Upper lobe of right lung (tissue), 1 donor: ENCODE data around the gene ANO4. TPM values are rescaled to one million over a fixed set of nuclear protein-coding genes. Genes with fewer than 3 reads are reported as not detected.

Experiments
- ATAC-seq: fragments of 200-7000 bp; cut with Tn5 transposase; one replicate; pipeline ENCODE4 v1.9.1; 2020; ENCODE audit warnings: mild to moderate bottlenecking, moderate library complexity
- DNase-seq: peaks from one replicate; pipeline ENCODE4 v3.0.0-alpha.2; 2020
- H3K27ac ChIP-seq: fragments of 200-600 bp; one replicate; pipeline ENCODE4 v1.8.0; 2022
- H3K27me3 ChIP-seq: fragments of 200-600 bp; one replicate; pipeline ENCODE4 v1.8.0; 2022; ENCODE audit warnings: mild to moderate bottlenecking
- H3K36me3 ChIP-seq: fragments of 200-600 bp; one replicate; pipeline ENCODE4 v1.8.0; 2022
- H3K4me1 ChIP-seq: fragments of 200-600 bp; one replicate; pipeline ENCODE4 v1.8.0; 2022
- H3K4me3 ChIP-seq: fragments of 200-600 bp; one replicate; pipeline ENCODE4 v1.8.0; 2022; ENCODE audit warnings: mild to moderate bottlenecking
- H3K9me3 ChIP-seq: fragments of 200-600 bp; one replicate; pipeline ENCODE4 v1.8.0; 2022
- CTCF ChIP-seq: fragments of 200-600 bp; IDR thresholded peaks from one replicate; pipeline ENCODE4 v1.8.0; 2022; ENCODE audit warnings: antibody characterized with exemption
- intact Hi-C: fragments of 100-400 bp; cut with DNase I; formaldehyde crosslinking; loops from one replicate; pipeline ENCODE4 v1.11.0; 2022
- long read RNA-seq: library from polyadenylated mRNA; unstranded; transcript quantifications from one replicate; pipeline ENCODE4 v2.0.0, GENCODE V29; 2021
- total RNA-seq: library from RNA; stranded (reverse); fragmentation: NEBNext Ultra II Directional; extraction: Animal tissue kit (Norgen Biotek cat#: 25700); gene quantifications from one replicate; pipeline ENCODE4 v1.2.1, GENCODE V29; 2021
- donor health status: DM: no; HTN: yes; CAD: no; lungs with severe emphysema.

The ANO4 gene
- 0.38 TPM for total RNA-seq
- long read RNA-seq: 0 reads

- ATAC-seq: no peak
- DNase-seq: no peak
- H3K4me1 ChIP-seq: no peaks in the 10 kb centered on the region
- H3K36me3 ChIP-seq: no peaks in the 10 kb centered on the region
- no peak within 1 kb of the TSS for H3K27ac ChIP-seq
- intact Hi-C loops: no loop called here
- H3K27me3 ChIP-seq: no peaks in the 10 kb centered on the region
- H3K9me3 ChIP-seq: no peaks in the 10 kb centered on the region
- H3K4me3 ChIP-seq: no peak within 1 kb of the TSS
- TF ChIP-seq CTCF: no peak
Measured at GRCh38 chr12:100794441-100795173, at the start of gene ANO4. Gene ANO4 (plus strand): TSS chr12:100794776. CDS start chr12:100901786, 107,010 bp downstream.

- no peak for ATAC-seq
- no peak overlapping the region for H3K4me3 ChIP-seq
- intact Hi-C loops: no loop called here
- no peaks in the 10 kb centered on the region for H3K27me3 ChIP-seq
- H3K27ac ChIP-seq: no peak overlapping the region
- no peaks in the 10 kb centered on the region for H3K4me1 ChIP-seq
- no peak for DNase-seq
- no peaks in the 10 kb centered on the region for H3K9me3 ChIP-seq
- no peak for TF ChIP-seq CTCF
- H3K36me3 ChIP-seq: no peaks in the 10 kb centered on the region
Measured at GRCh38 chr12:100745378-100746071, 49.1 kb upstream of the ANO4 start.

- Histone ChIP-seq H3K4me1 (no peaks in the 10 kb centered on the region), H3K9me3 (no peaks in the 10 kb centered on the region), H3K27ac (no peak overlapping the region), H3K36me3 (no peaks in the 10 kb centered on the region), H3K27me3 (no peaks in the 10 kb centered on the region), H3K4me3 (no peak overlapping the region)
- ATAC-seq (no peak), DNase-seq (no peak)
- TF ChIP-seq CTCF: no peak
- intact Hi-C loops: no loop called here
Measured at GRCh38 chr12:100752841-100753240, 41.7 kb upstream of the ANO4 start.

GRCh38 chr12:100753837-100754236 is 40.7 kb upstream of the ANO4 start:
- Histone ChIP-seq H3K27me3 (no peaks in the 10 kb centered on the region), H3K4me3 (no peak overlapping the region), H3K27ac (no peak overlapping the region), H3K9me3 (no peaks in the 10 kb centered on the region), H3K36me3 (no peaks in the 10 kb centered on the region), H3K4me1 (no peaks in the 10 kb centered on the region)
- no peak for TF ChIP-seq CTCF
- no peak for ATAC-seq
- intact Hi-C loops: no loop called here
- DNase-seq: no peak

GRCh38 chr12:100755186-100755585 is 39.4 kb upstream of the ANO4 start:
- intact Hi-C loops: no loop called here
- ATAC-seq: no peak

More at GRCh38 chr12:100755186-100755585, 39.4 kb upstream of the ANO4 start:
- H3K27me3 ChIP-seq: no peaks in the 10 kb centered on the region
- H3K27ac ChIP-seq: no peak overlapping the region
- H3K4me1 ChIP-seq: no peaks in the 10 kb centered on the region
- no peak for TF ChIP-seq CTCF
- H3K9me3 ChIP-seq: no peaks in the 10 kb centered on the region
- H3K4me3 ChIP-seq: no peak overlapping the region
- no peak for DNase-seq
- no peaks in the 10 kb centered on the region for H3K36me3 ChIP-seq
